ENCODE measurements around the gene SPATA31E1.

The SPATA31E1 gene

DNA sequence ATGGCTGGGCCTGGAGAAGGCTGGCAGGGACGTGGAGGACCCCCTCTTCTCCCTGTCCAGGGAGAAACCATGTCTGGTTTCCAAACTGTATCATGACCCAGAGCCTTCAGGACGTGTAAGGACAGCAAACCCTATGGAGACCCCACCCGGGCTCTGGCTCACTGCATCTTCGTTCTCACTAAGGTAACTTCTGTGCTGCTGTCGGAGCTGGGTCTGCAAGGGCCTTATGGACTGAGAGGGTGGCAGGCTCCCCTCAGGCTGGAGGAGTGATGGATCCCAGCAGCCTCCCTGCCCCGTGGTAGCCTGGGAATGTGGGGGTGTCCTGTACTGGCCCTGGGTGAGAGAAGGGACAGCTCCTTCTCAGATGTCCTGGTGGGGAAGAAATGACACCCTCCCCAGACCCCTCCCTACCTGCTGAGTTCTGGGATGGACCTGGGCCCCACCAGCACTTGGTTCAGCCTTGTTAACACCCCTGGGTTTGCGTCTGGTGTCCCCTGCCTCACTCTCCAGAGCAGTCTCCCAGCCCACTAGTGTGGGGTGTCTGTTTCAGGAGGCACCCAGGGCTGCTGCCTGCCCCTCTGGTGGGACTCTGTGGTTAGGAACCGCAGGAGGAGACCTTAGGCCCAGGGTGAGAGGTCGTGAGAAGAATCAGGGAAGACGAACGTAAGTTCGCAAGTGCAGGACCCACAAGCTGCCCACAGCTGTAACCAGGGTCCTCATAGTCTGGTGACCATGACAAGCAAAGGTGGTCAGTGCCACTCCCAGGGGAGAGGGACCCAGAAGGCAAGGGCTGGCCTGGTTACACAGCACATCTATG, 6.6 kb downstream of the SPATA31E1 start:
- TF ChIP-seq, protein P1, sequence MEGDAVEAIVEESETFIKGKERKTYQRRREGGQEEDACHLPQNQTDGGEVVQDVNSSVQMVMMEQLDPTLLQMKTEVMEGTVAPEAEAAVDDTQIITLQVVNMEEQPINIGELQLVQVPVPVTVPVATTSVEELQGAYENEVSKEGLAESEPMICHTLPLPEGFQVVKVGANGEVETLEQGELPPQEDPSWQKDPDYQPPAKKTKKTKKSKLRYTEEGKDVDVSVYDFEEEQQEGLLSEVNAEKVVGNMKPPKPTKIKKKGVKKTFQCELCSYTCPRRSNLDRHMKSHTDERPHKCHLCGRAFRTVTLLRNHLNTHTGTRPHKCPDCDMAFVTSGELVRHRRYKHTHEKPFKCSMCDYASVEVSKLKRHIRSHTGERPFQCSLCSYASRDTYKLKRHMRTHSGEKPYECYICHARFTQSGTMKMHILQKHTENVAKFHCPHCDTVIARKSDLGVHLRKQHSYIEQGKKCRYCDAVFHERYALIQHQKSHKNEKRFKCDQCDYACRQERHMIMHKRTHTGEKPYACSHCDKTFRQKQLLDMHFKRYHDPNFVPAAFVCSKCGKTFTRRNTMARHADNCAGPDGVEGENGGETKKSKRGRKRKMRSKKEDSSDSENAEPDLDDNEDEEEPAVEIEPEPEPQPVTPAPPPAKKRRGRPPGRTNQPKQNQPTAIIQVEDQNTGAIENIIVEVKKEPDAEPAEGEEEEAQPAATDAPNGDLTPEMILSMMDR (IDR thresholded peaks at IDR 0.05; ENCODE audit: insufficient read depth, low read depth, low read length, missing control alignments) = no peak
- H3K4me3 ChIP-seq (ENCODE audit: low read length) = no peak overlapping the region
- DNase-seq (ENCODE audit: low read depth) = no peak

DNA sequence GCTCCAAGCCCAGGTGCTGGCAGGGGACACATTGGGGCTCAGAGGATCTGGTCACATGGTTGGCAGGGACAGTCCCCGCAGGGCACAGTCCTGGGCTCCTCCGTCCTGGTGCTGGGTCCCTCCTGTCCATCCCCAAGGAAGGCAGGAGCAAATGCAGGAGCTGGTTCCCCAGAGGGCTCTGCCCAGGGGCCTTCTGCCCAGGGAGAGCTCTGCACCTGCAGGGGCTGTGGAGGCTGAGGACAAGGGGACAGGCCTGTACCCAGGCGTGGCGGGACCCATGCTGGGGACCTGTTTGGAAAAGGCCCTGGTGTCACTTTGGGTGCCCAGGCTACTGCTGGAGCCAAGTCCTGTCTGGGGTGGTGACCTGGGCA, 7.2 kb downstream of the SPATA31E1 start:
- TF ChIP-seq, protein P1 (IDR thresholded peaks at IDR 0.05; ENCODE audit: insufficient read depth, low read depth, low read length, missing control alignments) = no peak
- H3K4me3 ChIP-seq (ENCODE audit: low read length) = no peak overlapping the region
- no peak for DNase-seq (ENCODE audit: low read depth)

GRCh38 chr9:87890837-87891236, 8.2 kb downstream of the SPATA31E1 start:
- DNase-seq (ENCODE audit: low read depth) = no peak
- no peak overlapping the region for H3K4me3 ChIP-seq (ENCODE audit: low read length)
- TF ChIP-seq, protein P1 (IDR thresholded peaks at IDR 0.05; ENCODE audit: insufficient read depth, low read depth, low read length, missing control alignments) = no peak

GRCh38 chr9:87891754-87892153, 9.1 kb downstream of the SPATA31E1 start:
- H3K4me3 ChIP-seq (ENCODE audit: low read length) = no peak overlapping the region
- TF ChIP-seq, protein P1 (IDR thresholded peaks at IDR 0.05; ENCODE audit: insufficient read depth, low read depth, low read length, missing control alignments) = no peak
- DNase-seq (ENCODE audit: low read depth) = no peak

- no peak overlapping the region for H3K4me3 ChIP-seq (ENCODE audit: low read length)
- no peak for DNase-seq (ENCODE audit: low read depth)
- TF ChIP-seq, protein P1 (IDR thresholded peaks at IDR 0.05; ENCODE audit: insufficient read depth, low read depth, low read length, missing control alignments) = no peak
Measured at GRCh38 chr9:87892956-87893355, 10.3 kb downstream of the SPATA31E1 start.

DNA sequence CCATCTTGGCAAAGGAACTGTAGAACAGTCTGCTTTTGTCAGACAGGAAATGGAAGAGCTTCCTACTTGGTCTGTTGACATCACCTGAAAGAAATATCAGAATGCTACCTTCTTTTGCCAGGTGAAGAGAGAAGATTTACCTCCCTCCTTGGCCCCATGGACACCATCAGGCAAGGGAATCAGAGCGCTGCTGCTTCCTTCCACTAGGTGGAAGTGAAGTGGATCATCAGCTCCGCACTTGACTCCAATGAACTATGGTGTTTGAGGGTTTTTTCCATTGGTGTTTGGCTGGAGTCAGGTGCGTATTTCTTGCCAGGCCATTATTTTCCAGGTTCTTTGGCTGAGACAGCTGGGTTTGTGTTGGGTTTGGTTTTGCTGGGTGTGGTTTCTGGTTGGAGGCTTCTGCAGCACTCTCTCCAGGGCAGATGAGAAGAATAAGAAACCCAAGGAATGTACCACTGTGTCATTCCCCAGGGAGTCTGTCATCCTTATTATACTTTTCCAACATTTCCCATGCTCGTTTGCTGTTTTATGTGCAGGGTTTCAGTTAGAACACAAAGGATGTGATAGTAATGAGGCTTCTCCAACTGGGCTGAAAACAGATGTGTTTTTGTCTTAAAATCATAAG, 12.4 kb downstream of the SPATA31E1 start:
- no peak for DNase-seq (ENCODE audit: low read depth)
- H3K4me3 ChIP-seq (ENCODE audit: low read length) = no peak overlapping the region
- TF ChIP-seq, protein P1 (IDR thresholded peaks at IDR 0.05; ENCODE audit: insufficient read depth, low read depth, low read length, missing control alignments) = peak; percentile 13

Measured in epithelial cell of esophagus (primary cell).